Chondrocyte (in vitro differentiated cells): ENCODE data around the gene DNAJC11. TPM values are rescaled to one million over a fixed set of nuclear protein-coding genes. Genes with fewer than 3 reads are reported as not detected.

ENCODE experiments used
- DNase-seq: peaks from one replicate; pipeline ENCODE4 v3.0.0; 2021; ENCODE audit warnings: mixed read lengths, low spot score
- H3K27ac Mint-ChIP-seq: one replicate; pipeline ENCODE4 v1.8.0; 2021; ENCODE audit warnings: mild to moderate bottlenecking, moderate library complexity, mixed read lengths; ENCODE audit not compliant: unreplicated experiment
- H3K27me3 Mint-ChIP-seq: 2 replicates; pipeline ENCODE4 v1.8.0; 2021; ENCODE audit warnings: low read depth, mixed read lengths
- H3K36me3 Mint-ChIP-seq: 2 replicates; pipeline ENCODE4 v1.8.0; 2021; ENCODE audit warnings: low read depth, mixed read lengths
- H3K4me1 Mint-ChIP-seq: 2 replicates; pipeline ENCODE4 v1.8.0; 2021; ENCODE audit warnings: low read depth, mild to moderate bottlenecking, mixed read lengths
- H3K4me3 Mint-ChIP-seq: one replicate; pipeline ENCODE4 v1.8.0; 2021; ENCODE audit warnings: mild to moderate bottlenecking, moderate library complexity, mixed read lengths; ENCODE audit not compliant: unreplicated experiment
- H3K9me3 Mint-ChIP-seq: 2 replicates; pipeline ENCODE4 v1.8.0; 2021; ENCODE audit warnings: low read depth, mixed read lengths
- total RNA-seq: library from RNA; stranded (reverse); gene quantifications from 3 replicates; pipeline ENCODE4 v1.2.1, GENCODE V29; 2021
- TF ChIP-seq, protein P1 (sequence below): fragments of 200-600 bp; sonication (generic); IDR thresholded peaks from 2 replicates; pipeline ENCODE4 v1.5.0; 2021; ENCODE audit warnings: antibody characterized with exemption, mild to moderate bottlenecking, moderate library complexity

Gene DNAJC11
- total RNA-seq, 1 donor from 2014 or later: 46.3 TPM

DNA sequence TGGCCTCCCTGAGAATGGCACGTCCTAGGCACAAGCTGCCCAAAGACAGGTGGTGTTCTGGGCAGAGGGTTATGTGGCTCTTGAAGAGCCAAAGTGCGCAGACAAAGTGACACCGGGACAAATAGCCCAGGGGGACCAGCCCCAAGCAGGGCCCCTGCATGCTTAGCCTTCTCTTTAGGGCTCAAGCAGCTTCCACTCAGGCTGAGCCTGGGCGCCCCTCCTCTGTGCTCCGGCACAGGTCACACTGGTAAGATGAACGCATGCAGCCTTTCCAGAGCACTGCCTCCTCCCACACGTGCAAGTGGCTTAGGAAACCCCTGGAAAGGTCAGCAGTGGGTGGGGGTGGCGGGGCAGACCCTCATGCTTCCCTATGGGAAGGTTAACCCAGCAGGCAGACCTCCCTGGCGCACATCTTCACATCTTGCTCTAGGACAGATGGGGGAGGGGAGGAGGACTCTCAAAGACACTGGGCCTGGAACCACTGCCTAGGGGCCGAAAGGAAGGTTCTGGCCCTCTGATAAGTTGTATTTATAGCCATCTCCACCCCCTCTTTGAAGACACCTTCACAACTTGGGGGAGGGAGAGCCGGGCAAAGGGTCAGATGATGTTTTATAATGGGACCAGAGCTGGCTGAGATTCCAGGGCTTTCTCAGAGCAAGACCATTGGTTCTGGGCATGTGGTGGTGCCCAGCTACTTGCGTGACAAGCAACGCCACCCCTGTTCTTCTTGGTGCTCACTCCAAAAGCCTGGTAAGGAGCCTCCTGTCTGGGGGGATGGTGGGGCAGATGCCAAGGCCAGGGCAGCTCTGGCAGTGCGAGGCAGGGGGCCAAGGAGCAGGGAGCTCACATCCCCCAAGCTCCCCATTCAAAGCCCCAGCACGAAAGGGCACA, 104.5 kb downstream of the DNAJC11 start:
- no peak overlapping the region for H3K4me3 Mint-ChIP-seq
- no peaks in the 10 kb centered on the region for H3K9me3 Mint-ChIP-seq
- H3K36me3 Mint-ChIP-seq: peaks cover 18% of the 10 kb centered on the region
- no peak overlapping the region for H3K27ac Mint-ChIP-seq
- no peaks in the 10 kb centered on the region for H3K27me3 Mint-ChIP-seq
- H3K4me1 Mint-ChIP-seq: peaks cover 27% of the 10 kb centered on the region
- DNase-seq: no peak
- TF ChIP-seq, protein P1, sequence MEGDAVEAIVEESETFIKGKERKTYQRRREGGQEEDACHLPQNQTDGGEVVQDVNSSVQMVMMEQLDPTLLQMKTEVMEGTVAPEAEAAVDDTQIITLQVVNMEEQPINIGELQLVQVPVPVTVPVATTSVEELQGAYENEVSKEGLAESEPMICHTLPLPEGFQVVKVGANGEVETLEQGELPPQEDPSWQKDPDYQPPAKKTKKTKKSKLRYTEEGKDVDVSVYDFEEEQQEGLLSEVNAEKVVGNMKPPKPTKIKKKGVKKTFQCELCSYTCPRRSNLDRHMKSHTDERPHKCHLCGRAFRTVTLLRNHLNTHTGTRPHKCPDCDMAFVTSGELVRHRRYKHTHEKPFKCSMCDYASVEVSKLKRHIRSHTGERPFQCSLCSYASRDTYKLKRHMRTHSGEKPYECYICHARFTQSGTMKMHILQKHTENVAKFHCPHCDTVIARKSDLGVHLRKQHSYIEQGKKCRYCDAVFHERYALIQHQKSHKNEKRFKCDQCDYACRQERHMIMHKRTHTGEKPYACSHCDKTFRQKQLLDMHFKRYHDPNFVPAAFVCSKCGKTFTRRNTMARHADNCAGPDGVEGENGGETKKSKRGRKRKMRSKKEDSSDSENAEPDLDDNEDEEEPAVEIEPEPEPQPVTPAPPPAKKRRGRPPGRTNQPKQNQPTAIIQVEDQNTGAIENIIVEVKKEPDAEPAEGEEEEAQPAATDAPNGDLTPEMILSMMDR: no peak

DNA sequence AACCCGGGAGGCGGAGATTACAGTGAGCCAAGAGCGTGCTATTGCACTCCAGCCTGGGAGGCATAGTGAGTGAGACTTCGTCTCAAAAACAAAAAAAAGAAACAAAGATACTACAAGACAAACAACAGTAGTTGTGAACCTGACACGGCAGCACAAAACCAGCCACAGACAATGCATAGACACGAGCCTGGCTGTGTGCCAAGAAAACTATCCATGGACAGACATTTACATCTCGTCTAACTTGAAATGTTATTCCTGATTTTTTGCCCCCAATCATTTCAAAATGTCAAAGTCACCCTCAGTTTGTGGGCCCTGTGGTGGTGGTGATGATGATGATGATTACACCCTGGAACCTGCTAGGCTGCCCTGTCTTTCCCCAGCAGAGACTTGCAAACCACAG, 105.3 kb downstream of the DNAJC11 start:
- H3K9me3 Mint-ChIP-seq: no peaks in the 10 kb centered on the region
- no peak for DNase-seq
- H3K4me1 Mint-ChIP-seq: peaks cover 27% of the 10 kb centered on the region
- TF ChIP-seq, protein P1: no peak
- no peaks in the 10 kb centered on the region for H3K27me3 Mint-ChIP-seq
- peaks cover 18% of the 10 kb centered on the region for H3K36me3 Mint-ChIP-seq
- H3K4me3 Mint-ChIP-seq: no peak overlapping the region
- H3K27ac Mint-ChIP-seq: no peak overlapping the region

DNA sequence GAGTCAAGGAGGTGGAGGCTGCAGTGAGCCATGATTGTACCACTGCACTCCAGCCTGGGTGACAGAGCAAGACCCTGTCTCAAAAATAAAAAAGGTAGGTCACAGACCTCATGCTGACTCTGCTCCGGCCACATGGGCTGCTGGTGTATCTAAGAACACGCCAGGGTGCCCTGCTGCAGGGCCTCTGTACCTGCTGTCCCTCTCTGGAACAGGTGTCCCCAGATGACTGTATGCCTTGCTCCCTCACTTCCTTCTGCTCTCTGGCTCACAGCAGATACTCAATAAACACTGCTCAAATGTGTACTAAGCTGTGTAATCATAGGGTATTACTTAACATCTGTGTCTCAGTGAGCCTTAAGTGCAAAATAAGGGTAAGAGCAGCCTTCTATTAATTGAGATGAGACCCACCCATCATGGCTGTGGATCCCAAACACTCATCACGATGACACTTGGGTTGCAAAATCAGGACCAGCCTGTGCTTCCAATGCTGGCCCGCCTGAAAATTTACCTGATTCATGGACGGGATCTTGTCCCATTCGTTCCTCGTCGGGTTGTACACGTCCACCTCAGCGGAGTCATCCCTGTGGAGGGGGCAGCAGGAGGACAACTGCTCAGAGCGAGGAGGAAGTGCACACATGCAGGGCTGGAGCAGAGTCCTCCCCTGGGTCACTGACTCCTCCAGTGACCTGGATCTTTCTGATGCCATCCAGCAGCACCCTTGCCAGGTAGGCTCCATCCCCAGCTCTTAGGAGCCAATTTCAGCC, 106.5 kb downstream of the DNAJC11 start:
- Mint-ChIP-seq H3K4me3 (no peak overlapping the region), H3K9me3 (no peaks in the 10 kb centered on the region), H3K27ac (no peak overlapping the region), H3K27me3 (no peaks in the 10 kb centered on the region), H3K4me1 (peaks cover 22% of the 10 kb centered on the region), H3K36me3 (peaks cover 21% of the 10 kb centered on the region)
- no peak for DNase-seq
- TF ChIP-seq, protein P1: no peak

DNA sequence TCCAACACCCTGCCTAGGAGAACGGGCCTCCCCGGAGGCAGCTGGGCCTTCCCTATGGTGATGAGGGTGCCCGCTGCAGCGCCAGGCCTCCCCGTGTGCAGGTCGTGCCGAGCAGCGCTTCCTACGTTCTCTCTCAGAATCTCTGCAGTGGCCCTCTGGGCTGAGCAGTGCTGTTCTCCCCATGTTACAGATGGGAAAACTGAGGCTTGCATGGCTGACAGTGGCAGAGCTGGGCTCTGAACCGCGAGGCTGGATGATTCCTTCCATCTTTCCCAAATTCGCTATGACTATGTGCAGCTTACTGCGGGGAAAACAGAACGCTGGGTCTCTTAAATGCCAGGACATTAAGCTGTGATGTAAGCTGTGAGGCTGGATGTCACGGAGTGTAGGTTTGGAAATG, 107.8 kb downstream of the DNAJC11 start:
- Mint-ChIP-seq H3K9me3 (no peaks in the 10 kb centered on the region), H3K4me3 (no peak overlapping the region), H3K36me3 (peaks cover 21% of the 10 kb centered on the region), H3K27ac (no peak overlapping the region), H3K27me3 (no peaks in the 10 kb centered on the region), H3K4me1 (peaks cover 9% of the 10 kb centered on the region)
- TF ChIP-seq, protein P1: no peak
- no peak for DNase-seq

DNA sequence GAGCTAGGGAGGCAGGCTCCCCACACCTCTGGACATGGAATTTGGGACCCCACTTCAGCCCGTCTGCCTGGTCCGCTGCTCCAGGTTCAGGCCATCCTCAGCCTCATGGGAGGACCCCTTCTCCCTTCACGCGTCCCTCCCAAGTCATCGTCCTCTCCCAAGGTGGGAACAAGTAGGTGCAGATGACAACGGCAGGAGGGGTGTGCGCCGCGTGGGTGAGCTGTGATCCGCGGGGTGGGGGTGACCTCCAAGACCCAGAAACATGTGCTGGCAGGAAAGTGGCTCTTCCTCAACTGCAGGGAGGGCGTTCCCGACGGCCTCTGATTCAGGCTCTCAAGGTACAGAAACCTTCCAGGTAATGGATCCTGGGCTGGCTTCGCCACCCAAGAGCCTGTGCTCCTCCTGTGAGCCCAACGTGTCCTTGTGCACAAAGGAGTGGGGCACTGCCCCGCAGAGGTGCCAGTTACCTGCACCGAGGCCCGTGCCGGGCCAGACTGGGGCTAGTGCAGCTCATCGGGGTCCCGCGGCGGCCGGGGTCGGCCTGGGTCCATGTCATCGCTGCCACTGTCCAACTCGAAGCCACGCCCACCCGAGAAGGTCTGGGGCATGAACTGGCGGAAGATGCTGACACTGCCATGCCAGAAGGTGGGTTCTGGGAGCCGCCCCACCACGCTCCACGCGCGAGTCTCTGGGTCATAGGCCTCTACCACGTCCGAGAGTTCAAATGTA, 108.6 kb downstream of the DNAJC11 start:
- H3K27me3 Mint-ChIP-seq: no peaks in the 10 kb centered on the region
- H3K4me1 Mint-ChIP-seq: peaks cover 8% of the 10 kb centered on the region
- TF ChIP-seq, protein P1: no peak
- no peak overlapping the region for H3K4me3 Mint-ChIP-seq
- H3K27ac Mint-ChIP-seq: no peak overlapping the region
- peaks cover 21% of the 10 kb centered on the region for H3K36me3 Mint-ChIP-seq
- no peaks in the 10 kb centered on the region for H3K9me3 Mint-ChIP-seq
- no peak for DNase-seq
